Measurements from ENCODE around the gene BRD3OS.

BRD3OS gene

DNA sequence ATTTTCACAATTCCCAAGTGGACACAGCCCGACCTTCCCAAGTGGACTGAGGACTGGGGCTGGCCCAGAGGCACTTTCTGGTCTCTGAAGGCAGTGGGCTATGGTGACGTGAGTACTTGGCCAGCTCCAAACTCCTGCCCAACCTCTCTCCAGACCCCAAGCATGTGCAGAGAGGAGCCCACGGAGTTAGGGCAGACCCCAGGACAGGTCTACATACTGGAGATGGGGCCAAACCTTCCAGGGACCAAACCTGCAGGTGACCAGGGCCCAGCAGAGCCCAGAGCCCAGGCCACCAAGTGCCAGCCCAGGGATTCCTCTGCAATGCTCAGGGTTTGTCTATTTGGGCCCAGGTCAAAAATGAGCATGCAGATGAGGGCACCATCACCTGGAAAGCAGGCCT lies 27.2 kb downstream of the BRD3OS start:
- no peak overlapping the region for H3K4me3 ChIP-seq (replicated peaks; ENCODE audit: low read depth, low read length)
- peaks cover 19% of the 10 kb centered on the region for H3K36me3 ChIP-seq (ENCODE audit: control insufficient read depth, insufficient read depth, low read length)
- TF ChIP-seq, protein P1, sequence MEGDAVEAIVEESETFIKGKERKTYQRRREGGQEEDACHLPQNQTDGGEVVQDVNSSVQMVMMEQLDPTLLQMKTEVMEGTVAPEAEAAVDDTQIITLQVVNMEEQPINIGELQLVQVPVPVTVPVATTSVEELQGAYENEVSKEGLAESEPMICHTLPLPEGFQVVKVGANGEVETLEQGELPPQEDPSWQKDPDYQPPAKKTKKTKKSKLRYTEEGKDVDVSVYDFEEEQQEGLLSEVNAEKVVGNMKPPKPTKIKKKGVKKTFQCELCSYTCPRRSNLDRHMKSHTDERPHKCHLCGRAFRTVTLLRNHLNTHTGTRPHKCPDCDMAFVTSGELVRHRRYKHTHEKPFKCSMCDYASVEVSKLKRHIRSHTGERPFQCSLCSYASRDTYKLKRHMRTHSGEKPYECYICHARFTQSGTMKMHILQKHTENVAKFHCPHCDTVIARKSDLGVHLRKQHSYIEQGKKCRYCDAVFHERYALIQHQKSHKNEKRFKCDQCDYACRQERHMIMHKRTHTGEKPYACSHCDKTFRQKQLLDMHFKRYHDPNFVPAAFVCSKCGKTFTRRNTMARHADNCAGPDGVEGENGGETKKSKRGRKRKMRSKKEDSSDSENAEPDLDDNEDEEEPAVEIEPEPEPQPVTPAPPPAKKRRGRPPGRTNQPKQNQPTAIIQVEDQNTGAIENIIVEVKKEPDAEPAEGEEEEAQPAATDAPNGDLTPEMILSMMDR (IDR thresholded peaks at IDR 0.05; ENCODE audit: insufficient read depth, low read length, poor library complexity, severe bottlenecking), result no peak
- DNase-seq (ENCODE audit: extremely low read depth, insufficient read length), result no peak
- no peaks in the 10 kb centered on the region for H3K27me3 ChIP-seq (replicated peaks; ENCODE audit: control insufficient read depth, insufficient read depth, low read length)

DNA sequence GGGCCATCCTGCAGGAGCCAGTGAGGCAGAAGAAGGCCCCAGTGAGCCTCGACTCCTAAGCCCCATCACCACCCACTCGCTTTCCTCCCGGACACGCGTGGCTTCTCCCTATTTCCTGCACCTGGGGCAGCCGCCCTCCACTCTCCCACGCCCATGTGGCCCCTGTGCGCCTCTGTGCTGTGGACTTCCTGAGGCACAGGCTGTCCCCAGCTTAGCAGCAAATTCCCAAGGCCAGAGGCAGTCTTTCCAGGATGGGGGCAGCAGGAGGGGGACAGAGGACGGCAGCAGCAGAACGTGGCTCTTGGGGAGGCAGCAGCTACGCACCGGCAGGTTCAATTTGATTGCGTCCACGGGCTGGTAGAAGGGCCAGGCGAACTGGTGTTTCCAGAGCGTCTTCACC lies 27.7 kb downstream of the BRD3OS start:
- no peaks in the 10 kb centered on the region for H3K27me3 ChIP-seq (replicated peaks; ENCODE audit: control insufficient read depth, insufficient read depth, low read length)
- TF ChIP-seq, protein P1 (IDR thresholded peaks at IDR 0.05; ENCODE audit: insufficient read depth, low read length, poor library complexity, severe bottlenecking), result no peak
- no peak overlapping the region for H3K4me3 ChIP-seq (replicated peaks; ENCODE audit: low read depth, low read length)
- DNase-seq (ENCODE audit: extremely low read depth, insufficient read length), result no peak
- peaks cover 18% of the 10 kb centered on the region for H3K36me3 ChIP-seq (ENCODE audit: control insufficient read depth, insufficient read depth, low read length)

DNA sequence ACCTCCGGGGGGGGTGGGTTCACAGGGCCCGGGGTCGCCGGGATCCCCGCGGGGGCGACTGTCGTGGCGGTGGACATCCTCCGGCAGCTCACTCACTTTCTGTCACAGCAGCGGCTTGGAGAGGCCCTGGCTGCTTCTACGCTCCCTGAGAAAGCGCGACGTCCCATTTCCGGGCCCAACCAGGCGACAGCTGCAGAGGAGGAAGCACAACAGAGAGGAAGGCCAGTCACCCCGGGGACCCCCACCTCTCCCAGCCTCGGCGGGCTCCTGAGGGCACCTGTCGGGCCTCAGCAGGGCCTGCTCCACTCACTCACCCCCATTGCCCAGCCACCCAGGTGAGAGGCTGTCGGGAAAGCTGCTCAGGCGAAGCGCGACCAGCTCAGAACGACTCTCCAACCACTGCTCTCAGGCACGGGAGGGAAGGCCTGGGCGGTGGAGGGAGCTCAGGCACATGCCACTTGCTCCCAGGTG lies 28.2 kb downstream of the BRD3OS start:
- TF ChIP-seq, protein P1 (IDR thresholded peaks at IDR 0.05; ENCODE audit: insufficient read depth, low read length, poor library complexity, severe bottlenecking), result no peak
- no peak for DNase-seq (ENCODE audit: extremely low read depth, insufficient read length)
- Histone ChIP-seq H3K36me3 (ENCODE audit: control insufficient read depth, insufficient read depth, low read length) (peaks cover 17% of the 10 kb centered on the region), H3K4me3 (replicated peaks; ENCODE audit: low read depth, low read length) (no peak overlapping the region), H3K27me3 (replicated peaks; ENCODE audit: control insufficient read depth, insufficient read depth, low read length) (no peaks in the 10 kb centered on the region)

DNA sequence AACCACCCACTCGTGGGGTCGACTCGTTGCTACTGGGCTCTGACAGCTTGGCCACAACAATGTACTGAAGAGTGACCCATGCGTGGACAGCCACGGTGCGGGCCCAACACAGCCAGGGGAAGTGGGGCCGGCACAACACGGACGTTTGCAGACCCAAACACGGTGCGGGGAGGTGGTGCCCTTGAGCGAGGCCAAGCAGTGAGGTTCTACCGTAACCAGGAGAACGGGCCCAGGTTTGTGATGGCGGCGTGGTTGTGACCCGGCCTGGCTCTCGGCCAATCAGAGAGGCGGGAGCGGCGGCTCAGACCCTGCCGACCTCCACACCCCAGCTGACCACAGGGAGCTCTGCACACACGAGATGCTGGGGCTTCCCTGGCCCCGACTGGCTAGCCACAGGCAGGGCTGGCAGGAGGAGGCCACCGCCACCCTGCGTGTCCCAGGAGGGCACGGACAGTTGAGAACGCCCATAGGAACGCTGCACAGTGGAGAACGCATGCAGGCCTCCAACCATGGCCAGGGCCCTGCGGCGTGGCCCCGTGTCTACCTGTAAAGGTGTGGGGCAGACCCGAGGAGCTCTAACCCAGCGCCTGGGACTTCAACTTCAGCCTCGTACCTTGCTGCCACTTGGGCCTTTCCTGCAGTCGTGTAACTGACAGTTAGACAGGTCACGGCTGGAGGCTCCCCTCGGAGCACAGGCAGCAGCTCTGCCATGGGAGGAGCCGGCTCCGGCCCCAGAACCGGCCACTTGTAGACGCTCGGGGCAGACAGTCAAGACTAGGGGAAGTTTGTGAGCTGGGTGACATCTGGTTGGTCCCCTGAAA lies 28.9 kb downstream of the BRD3OS start:
- no peak overlapping the region for H3K4me3 ChIP-seq (replicated peaks; ENCODE audit: low read depth, low read length)
- DNase-seq (ENCODE audit: extremely low read depth, insufficient read length), result no peak
- TF ChIP-seq, protein P1 (IDR thresholded peaks at IDR 0.05; ENCODE audit: insufficient read depth, low read length, poor library complexity, severe bottlenecking), result no peak
- no peaks in the 10 kb centered on the region for H3K27me3 ChIP-seq (replicated peaks; ENCODE audit: control insufficient read depth, insufficient read depth, low read length)
- peaks cover 15% of the 10 kb centered on the region for H3K36me3 ChIP-seq (ENCODE audit: control insufficient read depth, insufficient read depth, low read length)

DNA sequence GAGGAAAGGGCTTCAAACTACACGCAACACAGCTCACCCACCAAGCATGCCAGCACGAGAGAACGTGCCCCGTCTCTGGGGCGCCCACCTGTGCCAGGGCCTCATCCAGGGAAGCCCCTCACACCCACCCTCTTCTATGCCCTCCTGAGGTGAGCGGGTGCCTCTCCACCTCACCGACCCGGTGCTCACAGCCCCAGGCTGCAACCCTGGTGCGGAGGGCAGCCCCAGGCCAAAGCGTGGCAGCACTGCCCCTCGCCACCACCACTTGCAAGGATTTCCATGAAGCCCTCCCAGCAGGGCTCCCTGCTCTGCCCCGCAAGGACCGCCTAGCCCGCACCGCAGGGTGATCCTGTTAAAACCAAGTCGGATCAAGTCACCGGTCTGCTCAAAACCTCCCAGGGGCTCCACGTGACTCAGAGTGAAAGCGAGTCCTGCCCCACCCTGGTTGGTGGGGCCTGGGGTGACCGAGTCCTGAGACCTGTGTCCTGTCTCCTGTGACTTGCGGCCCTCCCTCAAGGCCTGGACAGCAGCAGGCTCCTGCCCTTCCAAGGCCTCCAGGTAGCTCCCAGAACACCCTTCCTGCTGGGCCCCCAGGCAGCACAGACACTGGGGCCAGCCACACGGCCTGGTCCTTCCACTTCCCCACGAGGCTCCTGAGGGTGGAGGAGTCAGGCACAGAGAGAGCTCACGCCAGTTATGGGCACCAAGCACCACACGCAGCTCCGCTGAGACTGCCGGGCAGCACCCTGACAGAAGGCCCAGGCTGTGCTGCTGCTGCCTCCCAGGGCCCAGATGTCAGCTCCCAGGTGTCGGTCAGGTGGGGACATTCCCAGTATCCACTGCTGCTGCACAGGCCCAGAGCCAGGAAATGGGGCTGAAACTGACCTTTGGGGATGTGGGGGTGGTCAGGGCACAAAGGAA lies 29.9 kb downstream of the BRD3OS start:
- H3K27me3 ChIP-seq (replicated peaks; ENCODE audit: control insufficient read depth, insufficient read depth, low read length), result no peaks in the 10 kb centered on the region
- DNase-seq (ENCODE audit: extremely low read depth, insufficient read length), result peak; percentile 3
- H3K36me3 ChIP-seq (ENCODE audit: control insufficient read depth, insufficient read depth, low read length), result peaks cover 9% of the 10 kb centered on the region
- TF ChIP-seq, protein P1 (IDR thresholded peaks at IDR 0.05; ENCODE audit: insufficient read depth, low read length, poor library complexity, severe bottlenecking), result no peak
- no peak overlapping the region for H3K4me3 ChIP-seq (replicated peaks; ENCODE audit: low read depth, low read length)

All from GM06990 (cell line).